Lung (tissue), 12 donors: ENCODE measurements around the gene CRLF1. TPM values are rescaled to one million over a fixed set of nuclear protein-coding genes. Genes with fewer than 3 reads are reported as not detected.

ENCODE experiments used
- ATAC-seq: fragments of 200-7000 bp; cut with Tn5 transposase; one replicate; pipeline ENCODE4 v1.9.1; 2020; ENCODE audit warnings: moderate number of reproducible peaks; ENCODE audit not compliant: insufficient read depth, low FRiP score
- DNase-seq, 3 donors: peaks; one replicate each; pipeline ENCODE4 v3.0.0-alpha.2; 2013 to 2017
- H3K27ac ChIP-seq, 2 donors: one replicate each; pipeline ENCODE4 v1.5.1; 2013; ENCODE audit warnings: mild to moderate bottlenecking in 2 of 2, moderate library complexity in 2 of 2, control low read depth in 1 of 2, inconsistent platforms in 1 of 2, low read depth in 1 of 2, low read length in 1 of 2
- H3K27me3 ChIP-seq, 3 donors: one replicate each; pipeline ENCODE4 v1.5.1; 2013; ENCODE audit warnings: low read length in 2 of 3; ENCODE audit not compliant: control insufficient read depth in 3 of 3, insufficient read depth in 3 of 3
- H3K36me3 ChIP-seq, 4 donors: one replicate each; pipeline ENCODE4 v1.5.1; 2013; ENCODE audit warnings: low read length in 4 of 4, mild to moderate bottlenecking in 1 of 4, moderate library complexity in 1 of 4; ENCODE audit not compliant: control insufficient read depth in 4 of 4, insufficient read depth in 4 of 4
- H3K4me1 ChIP-seq, 5 donors: one replicate each; pipeline ENCODE4 v1.5.1; 2013; ENCODE audit warnings: low read length in 5 of 5, mild to moderate bottlenecking in 2 of 5, moderate library complexity in 1 of 5; ENCODE audit not compliant: control insufficient read depth in 5 of 5, insufficient read depth in 5 of 5
- H3K4me3 ChIP-seq: one replicate; pipeline ENCODE4 v1.5.1; 2013; ENCODE audit warnings: mild to moderate bottlenecking, control low read depth, moderate library complexity
- H3K9ac ChIP-seq, 2 donors: one replicate each; pipeline ENCODE4 v1.5.1; 2013; ENCODE audit warnings: low read length in 2 of 2, control low read depth in 1 of 2; ENCODE audit not compliant: insufficient read depth in 1 of 2
- H3K9me3 ChIP-seq, 4 donors: one replicate each; pipeline ENCODE4 v1.5.1; 2013; ENCODE audit warnings: low read length in 3 of 4, mild to moderate bottlenecking in 1 of 4, moderate library complexity in 1 of 4; ENCODE audit not compliant: control insufficient read depth in 4 of 4, insufficient read depth in 3 of 4
- CTCF ChIP-seq: IDR thresholded peaks from 2 replicates; pipeline ENCODE4 v1.5.1; 2012; ENCODE audit warnings: mild to moderate bottlenecking; ENCODE audit errors: control extremely low read depth, extremely low read depth
- WGBS, 2 donors: extraction: QIAGEN DNeasy Blood & Tissue Kit; methylation state at CpG; one replicate each; pipeline ENCODE4 v1.1.7; 2013; 5-methylcytosine and 5-hydroxymethylcytosine counted together
- polyA plus RNA-seq, 2 donors: library from polyadenylated mRNA; stranded (reverse); fragments of 200-250 nt; gene quantifications; one replicate each; pipeline ENCODE4 v1.2.1, GENCODE V29; 2013
- total RNA-seq, 2 donors: library from RNA; depleted of rRNA in 1 of 2; stranded (reverse); fragments of >200 nt in 1 of 2; gene quantifications; one replicate each; pipeline ENCODE4 v1.2.1, GENCODE V29; 2014 to 2021
- donor health status: control.
- donor health status: control.
- donor health status: Bipolar disorder and iron deficiency.
- donor health status: healthy.
- donor health status: DM: yes; HTN: yes; CAD: no.

Gene CRLF1
- total and polyA plus RNA-seq, 4 donors: 12.8 to 48.2 (median 25.1) TPM

DNA sequence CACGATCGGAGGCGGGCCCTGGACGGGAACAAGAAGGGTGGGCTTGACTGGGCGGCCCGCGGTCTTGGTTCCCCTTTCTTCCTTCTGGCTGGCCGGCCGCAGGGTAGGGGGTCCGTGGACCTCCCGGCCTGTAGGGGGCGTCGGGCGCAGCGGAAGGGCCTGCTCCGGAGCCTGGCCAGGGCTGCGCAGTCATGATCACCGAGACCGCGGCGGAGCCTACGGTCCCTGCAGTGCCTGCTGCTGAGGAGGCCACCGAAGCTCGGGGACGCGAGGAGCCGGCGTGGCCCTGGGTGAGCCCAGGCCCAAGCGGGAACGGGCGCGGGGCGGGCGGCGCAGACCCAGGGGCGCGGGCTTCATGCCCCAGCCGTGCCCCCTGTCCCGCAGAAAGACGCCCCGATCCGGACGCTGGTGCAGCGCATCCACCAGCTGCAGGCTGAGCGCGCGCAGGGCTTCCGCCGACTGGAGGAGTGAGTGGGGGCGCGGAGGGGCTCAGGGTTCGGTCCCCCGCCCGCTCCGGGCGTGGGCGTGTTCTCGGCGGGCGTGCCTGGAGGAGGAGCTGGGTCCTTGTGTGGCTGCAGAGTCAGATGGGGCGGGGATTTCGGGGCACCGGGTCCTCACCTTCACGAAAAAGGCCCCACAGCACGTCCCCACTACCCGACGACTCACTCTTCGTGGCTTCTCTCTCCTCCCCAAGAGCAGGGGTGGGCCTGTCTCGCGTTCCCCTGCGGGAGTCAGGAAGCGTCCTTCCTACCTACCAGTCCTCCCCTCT, 17.8 kb downstream of the CRLF1 start, which contains the start of gene REX1BD:
Gene REX1BD (plus strand): TSS at position 188 of the 769 bp plus-strand sequence. CDS start 4 bp downstream, at position 192.
- no peaks in the 10 kb centered on the region for H3K9me3 ChIP-seq
- TF ChIP-seq CTCF: peak; percentile 62
- H3K27ac ChIP-seq: peak within 1 kb of the TSS; percentile 55 to 88
- ATAC-seq (peak; percentile 93), DNase-seq (peak; percentile 91 to 93 (median 92))
- WGBS, 2 donors: 0 to 1% methylated on average over 61 to 72 of the region's 72 CpGs
- peaks cover 0 to 18% (median 6%) of the 10 kb centered on the region in 5 donors for H3K4me1 ChIP-seq
- H3K9ac ChIP-seq: peak within 1 kb of the TSS in 1 of 2 donors; percentile 33
- peak within 1 kb of the TSS; percentile 64 for H3K4me3 ChIP-seq
- peaks cover 0 to 7% (median 5%) of the 10 kb centered on the region in 4 donors for H3K36me3 ChIP-seq
- no peaks in the 10 kb centered on the region for H3K27me3 ChIP-seq

DNA sequence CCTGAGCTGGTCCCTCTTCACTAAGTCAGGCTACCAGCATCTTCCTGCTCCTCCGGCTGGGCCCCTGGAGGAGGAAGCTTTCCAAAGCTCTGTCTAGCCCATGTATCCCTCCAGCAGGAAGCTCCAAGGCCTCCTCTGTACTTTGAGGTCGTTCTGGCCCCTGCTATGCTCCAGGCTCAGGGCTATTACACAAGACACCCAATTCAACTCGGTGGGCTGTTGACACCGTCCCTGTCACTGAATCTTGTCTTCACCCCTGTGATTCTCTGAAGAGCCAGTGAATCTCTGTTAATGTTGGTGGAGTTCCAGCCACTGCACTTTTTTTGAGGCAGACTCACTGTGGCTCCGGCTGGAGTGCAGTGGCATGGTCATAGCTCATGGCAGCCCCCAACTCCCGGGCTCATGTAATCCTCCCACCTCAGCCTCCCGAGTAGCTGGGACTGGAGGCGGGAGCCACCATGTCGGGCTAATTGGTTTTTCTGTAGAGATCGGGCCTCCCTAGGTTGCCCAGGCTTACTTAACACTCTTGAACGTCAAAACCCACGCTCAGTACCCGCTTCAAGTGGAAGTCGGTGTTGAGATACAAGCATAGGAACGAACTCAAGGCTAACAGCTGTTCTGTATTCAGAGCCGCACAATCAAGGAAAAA, 18.5 kb downstream of the CRLF1 start:
- Histone ChIP-seq H3K4me3 (no peak overlapping the region), H3K9ac (peak overlapping the region in 1 of 2 donors; percentile 33), H3K27me3 (no peaks in the 10 kb centered on the region), H3K36me3 (peaks cover 0 to 7% (median 5%) of the 10 kb centered on the region in 4 donors), H3K4me1 (peaks cover 0 to 18% (median 6%) of the 10 kb centered on the region in 5 donors), H3K9me3 (no peaks in the 10 kb centered on the region), H3K27ac (peak overlapping the region; percentile 55 to 88)
- DNase-seq: no peak
- TF ChIP-seq CTCF: no peak
- ATAC-seq: no peak
- WGBS, 2 donors: 24 to 25% methylated on average over 16 of the region's 16 CpGs

DNA sequence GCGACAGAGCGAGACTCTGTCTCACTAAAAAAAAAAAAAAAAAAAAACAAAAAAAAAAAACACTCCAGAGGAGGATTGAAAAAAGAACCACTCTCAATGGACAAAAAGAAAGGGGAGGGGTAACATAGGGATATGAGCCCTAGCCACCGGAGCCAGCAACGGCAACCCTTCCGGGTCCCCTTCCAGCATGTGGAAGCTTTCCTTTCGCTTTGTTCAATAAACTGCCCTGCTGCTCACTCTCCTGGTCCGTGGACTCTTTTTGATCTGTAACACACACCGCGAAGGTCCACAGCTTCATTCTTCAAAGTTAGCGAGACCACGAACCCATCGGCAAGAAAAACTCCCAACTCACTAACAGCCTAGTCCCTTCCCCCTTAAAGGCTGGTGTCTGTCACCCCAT, 19.0 kb downstream of the CRLF1 start:
- Histone ChIP-seq H3K9me3 (no peaks in the 10 kb centered on the region), H3K4me1 (peaks cover 0 to 18% (median 6%) of the 10 kb centered on the region in 5 donors), H3K36me3 (peaks cover 0 to 7% (median 5%) of the 10 kb centered on the region in 4 donors), H3K4me3 (no peak overlapping the region), H3K9ac (no peak overlapping the region), H3K27ac (peak overlapping the region in 1 of 2 donors; percentile 88), H3K27me3 (no peaks in the 10 kb centered on the region)
- WGBS, 2 donors: 91 to 92% methylated on average over 12 of the region's 12 CpGs
- ATAC-seq: no peak
- peak in 1 of 3 donors; percentile 12 for DNase-seq
- no peak for TF ChIP-seq CTCF
